ENCODE measurements around the gene JAKMIP2. TPM values are rescaled to one million over a fixed set of nuclear protein-coding genes. Genes with fewer than 3 reads are reported as not detected.

The JAKMIP2 gene
- total RNA-seq, 1 experiment from 2014 or later: 10.9 TPM

GRCh38 chr5:147804334-147804733 lies 21.8 kb upstream of the JAKMIP2 start (continued):
- TF ChIP-seq PREB (CRISPR knock-in tag; IDR thresholded peaks at IDR 0.05; ENCODE audit: borderline replicate concordance) (no peak), E2F4 (CRISPR knock-in tag; IDR thresholded peaks at IDR 0.05; ENCODE audit: borderline replicate concordance, low read depth) (no peak), TP53 (CRISPR knock-in tag; IDR thresholded peaks at IDR 0.05) (no peak), ZNF317 (CRISPR knock-in tag; IDR thresholded peaks at IDR 0.05; ENCODE audit: borderline replicate concordance, low read depth) (no peak), GTF2I (CRISPR knock-in tag; conservative IDR thresholded peaks at IDR 0.05) (no peak)
- TF ChIP-seq, protein P1, sequence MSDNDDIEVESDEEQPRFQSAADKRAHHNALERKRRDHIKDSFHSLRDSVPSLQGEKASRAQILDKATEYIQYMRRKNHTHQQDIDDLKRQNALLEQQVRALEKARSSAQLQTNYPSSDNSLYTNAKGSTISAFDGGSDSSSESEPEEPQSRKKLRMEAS (CRISPR knock-in tag; IDR thresholded peaks at IDR 0.05): no peak

DNA sequence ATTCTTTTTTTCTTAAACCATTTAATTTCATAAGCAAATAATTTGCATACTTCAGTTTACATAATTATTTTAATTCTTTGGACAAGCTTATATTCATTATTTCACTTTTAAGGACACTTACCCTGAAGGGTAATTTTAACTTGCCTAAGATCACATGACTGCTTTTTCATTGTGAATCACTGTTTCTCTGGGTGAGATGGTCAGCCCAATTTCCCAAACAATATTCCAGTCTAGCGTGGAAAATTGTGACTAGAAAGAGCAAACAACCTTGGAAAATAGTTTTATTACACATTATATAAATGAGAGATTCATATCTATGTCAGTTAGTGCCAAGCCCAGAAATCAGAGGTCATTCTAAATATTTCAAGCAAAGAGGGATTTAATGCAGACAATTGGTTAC lies 21.4 kb upstream of the JAKMIP2 start:
- Mint-ChIP-seq H3K36me3 (no peaks in the 10 kb centered on the region), H3K27me3 (ENCODE audit: low read depth) (no peaks in the 10 kb centered on the region), H3K4me1 (peaks cover 6% of the 10 kb centered on the region; the same call in 1 of the 2 replicates), H3K9me3 (no peaks in the 10 kb centered on the region), H3K27ac (no peak overlapping the region), H3K4me3 (no peak overlapping the region)
- DNase-seq (ENCODE audit: low spot score) (no peak), ATAC-seq (no peak)
- POLR2A ChIA-PET: interaction anchor here (0.6 kb wide), 1 partner anchor 32 kb away, joined by 7 read pairs; no protein-coding TSS in a partner anchor
- CTCF ChIA-PET: no interaction called here
- TF ChIP-seq, protein P2, sequence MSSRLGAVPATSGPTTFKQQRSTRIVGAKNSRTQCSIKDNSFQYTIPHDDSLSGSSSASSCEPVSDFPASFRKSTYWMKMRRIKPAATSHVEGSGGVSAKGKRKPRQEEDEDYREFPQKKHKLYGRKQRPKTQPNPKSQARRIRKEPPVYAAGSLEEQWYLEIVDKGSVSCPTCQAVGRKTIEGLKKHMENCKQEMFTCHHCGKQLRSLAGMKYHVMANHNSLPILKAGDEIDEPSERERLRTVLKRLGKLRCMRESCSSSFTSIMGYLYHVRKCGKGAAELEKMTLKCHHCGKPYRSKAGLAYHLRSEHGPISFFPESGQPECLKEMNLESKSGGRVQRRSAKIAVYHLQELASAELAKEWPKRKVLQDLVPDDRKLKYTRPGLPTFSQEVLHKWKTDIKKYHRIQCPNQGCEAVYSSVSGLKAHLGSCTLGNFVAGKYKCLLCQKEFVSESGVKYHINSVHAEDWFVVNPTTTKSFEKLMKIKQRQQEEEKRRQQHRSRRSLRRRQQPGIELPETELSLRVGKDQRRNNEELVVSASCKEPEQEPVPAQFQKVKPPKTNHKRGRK (CRISPR knock-in tag; IDR thresholded peaks at IDR 0.05; ENCODE audit: borderline replicate concordance): no peak
- no peak for TF ChIP-seq TP53 (CRISPR knock-in tag; IDR thresholded peaks at IDR 0.05)
- no peak for TF ChIP-seq HMGXB4 (CRISPR knock-in tag; IDR thresholded peaks at IDR 0.05)
- TF ChIP-seq IRF2 (CRISPR knock-in tag; IDR thresholded peaks at IDR 0.05; ENCODE audit: borderline replicate concordance, low read depth): no peak
- TF ChIP-seq, protein P3, sequence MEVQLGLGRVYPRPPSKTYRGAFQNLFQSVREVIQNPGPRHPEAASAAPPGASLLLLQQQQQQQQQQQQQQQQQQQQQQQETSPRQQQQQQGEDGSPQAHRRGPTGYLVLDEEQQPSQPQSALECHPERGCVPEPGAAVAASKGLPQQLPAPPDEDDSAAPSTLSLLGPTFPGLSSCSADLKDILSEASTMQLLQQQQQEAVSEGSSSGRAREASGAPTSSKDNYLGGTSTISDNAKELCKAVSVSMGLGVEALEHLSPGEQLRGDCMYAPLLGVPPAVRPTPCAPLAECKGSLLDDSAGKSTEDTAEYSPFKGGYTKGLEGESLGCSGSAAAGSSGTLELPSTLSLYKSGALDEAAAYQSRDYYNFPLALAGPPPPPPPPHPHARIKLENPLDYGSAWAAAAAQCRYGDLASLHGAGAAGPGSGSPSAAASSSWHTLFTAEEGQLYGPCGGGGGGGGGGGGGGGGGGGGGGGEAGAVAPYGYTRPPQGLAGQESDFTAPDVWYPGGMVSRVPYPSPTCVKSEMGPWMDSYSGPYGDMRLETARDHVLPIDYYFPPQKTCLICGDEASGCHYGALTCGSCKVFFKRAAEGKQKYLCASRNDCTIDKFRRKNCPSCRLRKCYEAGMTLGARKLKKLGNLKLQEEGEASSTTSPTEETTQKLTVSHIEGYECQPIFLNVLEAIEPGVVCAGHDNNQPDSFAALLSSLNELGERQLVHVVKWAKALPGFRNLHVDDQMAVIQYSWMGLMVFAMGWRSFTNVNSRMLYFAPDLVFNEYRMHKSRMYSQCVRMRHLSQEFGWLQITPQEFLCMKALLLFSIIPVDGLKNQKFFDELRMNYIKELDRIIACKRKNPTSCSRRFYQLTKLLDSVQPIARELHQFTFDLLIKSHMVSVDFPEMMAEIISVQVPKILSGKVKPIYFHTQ (CRISPR knock-in tag; IDR thresholded peaks at IDR 0.05): no peak
- TF ChIP-seq ELF4 (CRISPR knock-in tag; IDR thresholded peaks at IDR 0.05; ENCODE audit: low read depth): no peak
- TF ChIP-seq MLX (CRISPR knock-in tag; IDR thresholded peaks at IDR 0.05): no peak
- TF ChIP-seq ZNF232 (CRISPR knock-in tag; IDR thresholded peaks at IDR 0.05): no peak
- no peak for TF ChIP-seq ZNF396 (CRISPR knock-in tag; IDR thresholded peaks at IDR 0.05; ENCODE audit: borderline replicate concordance)
- TF ChIP-seq, protein P4, sequence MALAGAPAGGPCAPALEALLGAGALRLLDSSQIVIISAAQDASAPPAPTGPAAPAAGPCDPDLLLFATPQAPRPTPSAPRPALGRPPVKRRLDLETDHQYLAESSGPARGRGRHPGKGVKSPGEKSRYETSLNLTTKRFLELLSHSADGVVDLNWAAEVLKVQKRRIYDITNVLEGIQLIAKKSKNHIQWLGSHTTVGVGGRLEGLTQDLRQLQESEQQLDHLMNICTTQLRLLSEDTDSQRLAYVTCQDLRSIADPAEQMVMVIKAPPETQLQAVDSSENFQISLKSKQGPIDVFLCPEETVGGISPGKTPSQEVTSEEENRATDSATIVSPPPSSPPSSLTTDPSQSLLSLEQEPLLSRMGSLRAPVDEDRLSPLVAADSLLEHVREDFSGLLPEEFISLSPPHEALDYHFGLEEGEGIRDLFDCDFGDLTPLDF (CRISPR knock-in tag; IDR thresholded peaks at IDR 0.05): no peak
- no peak for TF ChIP-seq JUN (CRISPR knock-in tag; IDR thresholded peaks at IDR 0.05)
- no peak for TF ChIP-seq PREB (CRISPR knock-in tag; IDR thresholded peaks at IDR 0.05; ENCODE audit: borderline replicate concordance)
- TF ChIP-seq, protein P5, sequence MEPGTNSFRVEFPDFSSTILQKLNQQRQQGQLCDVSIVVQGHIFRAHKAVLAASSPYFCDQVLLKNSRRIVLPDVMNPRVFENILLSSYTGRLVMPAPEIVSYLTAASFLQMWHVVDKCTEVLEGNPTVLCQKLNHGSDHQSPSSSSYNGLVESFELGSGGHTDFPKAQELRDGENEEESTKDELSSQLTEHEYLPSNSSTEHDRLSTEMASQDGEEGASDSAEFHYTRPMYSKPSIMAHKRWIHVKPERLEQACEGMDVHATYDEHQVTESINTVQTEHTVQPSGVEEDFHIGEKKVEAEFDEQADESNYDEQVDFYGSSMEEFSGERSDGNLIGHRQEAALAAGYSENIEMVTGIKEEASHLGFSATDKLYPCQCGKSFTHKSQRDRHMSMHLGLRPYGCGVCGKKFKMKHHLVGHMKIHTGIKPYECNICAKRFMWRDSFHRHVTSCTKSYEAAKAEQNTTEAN (CRISPR knock-in tag; IDR thresholded peaks at IDR 0.05): no peak
- TF ChIP-seq, protein P6, sequence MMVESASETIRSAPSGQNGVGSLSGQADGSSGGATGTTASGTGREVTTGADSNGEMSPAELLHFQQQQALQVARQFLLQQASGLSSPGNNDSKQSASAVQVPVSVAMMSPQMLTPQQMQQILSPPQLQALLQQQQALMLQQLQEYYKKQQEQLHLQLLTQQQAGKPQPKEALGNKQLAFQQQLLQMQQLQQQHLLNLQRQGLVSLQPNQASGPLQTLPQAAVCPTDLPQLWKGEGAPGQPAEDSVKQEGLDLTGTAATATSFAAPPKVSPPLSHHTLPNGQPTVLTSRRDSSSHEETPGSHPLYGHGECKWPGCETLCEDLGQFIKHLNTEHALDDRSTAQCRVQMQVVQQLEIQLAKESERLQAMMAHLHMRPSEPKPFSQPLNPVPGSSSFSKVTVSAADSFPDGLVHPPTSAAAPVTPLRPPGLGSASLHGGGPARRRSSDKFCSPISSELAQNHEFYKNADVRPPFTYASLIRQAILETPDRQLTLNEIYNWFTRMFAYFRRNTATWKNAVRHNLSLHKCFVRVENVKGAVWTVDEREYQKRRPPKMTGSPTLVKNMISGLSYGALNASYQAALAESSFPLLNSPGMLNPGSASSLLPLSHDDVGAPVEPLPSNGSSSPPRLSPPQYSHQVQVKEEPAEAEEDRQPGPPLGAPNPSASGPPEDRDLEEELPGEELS (CRISPR knock-in tag; IDR thresholded peaks at IDR 0.05): no peak
